ENCODE measurements around the gene RGS7.
"Not testable (repeated sequence)": the region's sequence is repeated elsewhere in the genome, so short reads cannot be mapped to it uniquely, and the experiment has no call there.

Gene RGS7

DNA sequence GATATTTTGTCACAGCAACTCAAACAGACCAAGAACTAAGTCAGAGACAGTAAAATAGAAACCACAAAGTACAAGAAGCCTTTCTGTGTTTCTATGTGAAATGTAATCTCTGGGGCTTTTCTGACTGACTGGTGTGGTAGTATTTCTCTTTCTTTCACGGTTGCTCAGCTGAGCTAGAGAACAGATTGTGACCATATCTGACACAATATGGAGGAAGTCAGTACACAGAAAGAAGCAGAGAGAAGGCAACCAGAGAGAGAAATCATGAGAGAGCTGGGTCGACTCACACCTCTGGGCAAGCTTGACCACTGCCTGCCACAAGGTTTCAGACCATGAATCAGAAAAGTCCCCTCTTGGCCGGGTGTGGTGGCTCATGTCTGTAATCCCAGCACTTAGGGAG is 536.2 kb downstream of the RGS7 start:
- no peak for DNase-seq

DNA sequence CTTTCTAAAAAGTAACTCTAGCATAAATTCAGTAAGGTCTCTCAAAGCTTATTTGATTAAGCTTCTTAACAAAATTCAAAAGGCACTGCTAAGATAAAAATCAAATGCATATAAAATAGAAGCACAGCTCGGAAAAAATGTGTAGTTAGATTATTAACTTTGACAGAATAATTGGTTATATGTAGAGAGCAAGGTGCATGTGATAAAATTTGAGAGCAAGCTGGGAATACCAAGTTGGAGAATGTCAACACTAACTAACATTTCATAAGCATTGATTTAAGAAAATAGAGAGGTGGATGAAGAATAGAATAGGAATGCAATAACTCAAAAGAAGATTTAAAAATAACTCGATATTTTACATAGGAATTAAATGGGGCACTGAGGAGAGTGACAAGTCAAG is 540.5 kb downstream of the RGS7 start:
- no peak for DNase-seq

DNA sequence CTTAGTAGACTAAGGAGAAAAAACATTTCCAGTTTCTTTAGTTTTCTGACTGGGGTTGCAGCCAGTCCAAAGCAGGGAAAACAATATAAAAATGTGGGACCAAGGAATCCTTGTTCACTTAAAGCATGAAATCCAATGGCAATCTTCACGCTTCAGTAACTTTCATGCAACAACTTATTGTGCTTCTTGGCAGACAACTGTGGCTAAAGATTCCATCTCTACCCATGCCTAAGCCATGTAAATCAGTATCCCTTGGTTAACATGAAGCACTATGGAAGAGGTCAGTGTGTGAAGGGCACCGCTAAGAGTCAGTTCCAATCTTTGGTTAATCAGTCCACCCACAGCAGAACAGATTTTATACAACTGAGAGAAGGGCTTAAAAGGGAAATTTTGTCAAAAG is 543.3 kb downstream of the RGS7 start:
- DNase-seq: no peak

DNA sequence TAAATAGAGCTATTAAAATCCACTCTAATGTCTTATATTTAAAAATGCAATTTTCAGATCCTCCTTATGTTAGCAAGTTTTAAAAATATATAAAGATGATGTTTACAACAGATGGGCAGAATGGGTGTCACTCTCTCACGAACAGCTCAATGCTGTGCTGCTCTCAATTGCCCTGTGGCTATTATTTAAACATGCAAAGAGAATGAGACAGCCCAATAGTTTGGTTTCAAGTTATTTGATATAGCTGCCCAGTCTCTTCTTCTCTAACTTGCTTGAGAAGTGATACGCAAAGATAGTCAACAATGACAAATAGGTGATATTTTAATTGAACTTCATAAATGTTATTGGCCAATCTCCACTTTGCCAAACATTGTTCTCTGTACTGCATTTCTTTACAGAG is 545.7 kb downstream of the RGS7 start:
- no peak for DNase-seq

DNA sequence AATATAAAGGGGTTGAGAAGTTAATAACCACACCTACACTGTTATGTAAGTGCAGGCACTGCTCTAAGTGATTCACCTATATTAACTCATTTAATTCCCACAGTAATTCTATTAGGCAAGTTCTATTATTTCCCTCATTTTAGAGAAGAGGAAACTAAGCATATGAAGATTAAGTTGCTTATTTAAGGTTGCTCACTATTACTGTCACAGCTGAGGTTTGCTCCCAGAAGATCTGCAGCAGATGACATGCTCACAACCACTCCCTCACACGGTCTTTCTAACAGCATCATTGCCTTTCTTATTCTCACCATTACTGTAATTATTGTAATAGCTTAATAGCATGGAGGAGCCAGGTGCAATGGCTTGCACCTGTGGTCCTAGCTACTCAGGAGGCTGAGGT is 548.6 kb downstream of the RGS7 start:
- no peak for DNase-seq

DNA sequence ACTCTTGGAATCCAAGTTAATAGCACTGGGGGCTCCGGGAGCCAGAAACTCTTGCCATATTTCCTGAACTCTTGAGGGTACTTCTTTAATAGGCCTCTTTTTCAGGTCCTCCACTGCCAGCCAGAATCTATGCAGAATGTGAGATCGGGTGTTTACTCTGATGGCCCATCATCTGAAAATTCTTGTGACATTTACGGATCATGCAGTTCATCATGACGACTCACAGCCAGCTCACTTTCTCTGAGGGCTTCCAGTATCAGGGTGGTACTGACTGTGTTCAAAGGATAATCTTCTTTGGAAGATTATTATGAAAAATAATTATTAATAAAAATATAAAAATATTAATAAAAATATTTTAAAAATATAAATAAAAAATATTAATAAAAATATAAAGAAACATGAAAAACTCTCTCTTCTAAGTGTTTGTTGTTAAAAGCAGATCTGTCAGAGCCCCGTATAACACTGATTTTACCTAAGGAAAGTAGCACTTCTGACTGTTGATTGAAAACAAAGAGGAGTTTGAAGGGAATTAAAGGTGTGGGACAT is 550.7 kb downstream of the RGS7 start:
- no peak for DNase-seq

DNA sequence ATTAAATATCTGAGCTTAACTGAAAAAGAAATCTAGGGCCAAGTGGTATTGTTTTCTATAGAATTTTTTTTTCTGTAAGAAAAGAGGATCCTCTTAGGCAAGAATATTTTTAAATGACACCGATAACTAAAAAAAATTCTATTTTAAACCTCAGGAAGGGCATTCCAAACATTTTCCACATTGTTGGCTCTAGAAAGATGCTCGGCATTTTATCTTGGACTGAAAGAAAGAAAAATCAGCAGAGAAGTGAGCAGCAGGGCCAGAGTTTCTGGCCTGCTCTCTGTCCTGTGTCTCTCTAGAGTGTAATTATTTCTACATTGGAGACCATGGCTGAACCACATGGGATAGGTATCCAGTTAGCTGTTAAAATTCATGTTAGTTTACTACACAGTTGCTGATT is 552.5 kb downstream of the RGS7 start:
- no peak for DNase-seq

DNA sequence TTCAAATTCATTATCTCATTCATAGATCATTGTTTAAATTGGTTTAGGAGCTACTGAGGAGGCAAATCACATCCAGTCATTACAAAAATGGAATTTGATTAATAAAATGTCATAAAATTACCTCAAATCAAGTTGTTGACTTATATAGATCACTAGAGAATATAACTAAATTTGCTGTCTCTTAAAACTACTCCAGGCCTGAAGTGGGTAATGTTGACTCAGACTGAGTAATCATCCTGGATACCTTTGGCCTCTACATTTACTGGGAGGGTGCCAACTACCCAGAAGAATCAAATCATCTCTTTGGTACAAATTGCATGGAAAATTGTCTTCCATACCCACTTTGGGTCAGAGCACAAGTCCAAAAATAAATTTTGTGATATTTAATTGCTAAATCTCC is 553.9 kb downstream of the RGS7 start:
- no peak for DNase-seq

DNA sequence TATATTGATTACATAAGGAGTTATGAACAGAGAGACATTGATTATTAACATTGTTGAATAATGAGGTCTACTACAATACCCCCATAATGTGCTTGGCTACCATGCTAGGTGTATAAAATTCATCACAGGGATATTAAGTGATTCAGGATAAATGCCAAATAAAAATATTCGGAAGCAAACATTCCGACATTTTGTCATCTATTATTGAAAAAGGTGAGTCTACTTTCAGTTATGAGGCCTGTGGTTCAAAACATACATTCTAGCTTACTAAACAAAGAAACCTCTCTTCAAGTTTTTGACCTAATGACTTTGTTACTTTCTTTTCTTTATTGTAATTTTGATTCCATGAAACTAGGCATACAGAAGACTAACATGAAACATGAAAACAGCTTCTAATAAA is 554.7 kb downstream of the RGS7 start:
- no peak for DNase-seq

DNA sequence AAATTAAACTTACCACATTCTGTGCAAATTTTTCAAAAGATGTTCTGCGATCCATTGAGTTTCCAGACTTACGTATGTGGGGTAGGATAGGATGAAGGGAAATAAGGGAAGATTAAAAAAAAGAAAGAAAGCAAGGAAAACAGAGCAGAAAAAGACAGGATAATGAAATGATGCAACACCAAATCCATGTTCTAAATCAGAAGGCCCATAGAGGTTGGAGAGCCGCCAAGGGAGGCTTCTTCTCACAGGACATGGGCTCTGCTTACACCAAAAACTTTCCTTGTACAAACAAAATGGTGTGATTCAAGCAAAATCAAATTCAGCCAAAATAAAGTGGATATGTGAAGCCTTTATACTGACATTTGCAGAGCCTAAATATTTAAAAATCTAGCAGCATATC is 555.6 kb downstream of the RGS7 start:
- no peak for DNase-seq

DNA sequence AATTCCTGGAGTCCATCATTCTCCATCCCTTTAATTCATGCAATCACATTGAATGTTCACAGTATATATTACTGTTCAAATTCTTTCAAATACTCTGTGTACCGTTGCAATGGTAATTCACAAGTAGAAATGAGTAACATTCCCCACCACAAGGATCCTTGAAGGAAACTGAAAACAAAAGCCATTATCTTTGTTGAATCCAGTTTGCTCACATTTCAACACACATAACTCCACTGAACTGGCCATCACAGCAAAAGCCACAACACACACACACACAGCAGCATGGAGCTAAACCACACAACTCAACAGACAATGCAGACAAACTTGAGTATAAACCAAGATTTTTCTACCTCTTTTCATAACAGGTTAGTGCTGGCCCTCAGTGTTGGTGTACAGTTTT is 556.7 kb downstream of the RGS7 start:
- no peak for DNase-seq

DNA sequence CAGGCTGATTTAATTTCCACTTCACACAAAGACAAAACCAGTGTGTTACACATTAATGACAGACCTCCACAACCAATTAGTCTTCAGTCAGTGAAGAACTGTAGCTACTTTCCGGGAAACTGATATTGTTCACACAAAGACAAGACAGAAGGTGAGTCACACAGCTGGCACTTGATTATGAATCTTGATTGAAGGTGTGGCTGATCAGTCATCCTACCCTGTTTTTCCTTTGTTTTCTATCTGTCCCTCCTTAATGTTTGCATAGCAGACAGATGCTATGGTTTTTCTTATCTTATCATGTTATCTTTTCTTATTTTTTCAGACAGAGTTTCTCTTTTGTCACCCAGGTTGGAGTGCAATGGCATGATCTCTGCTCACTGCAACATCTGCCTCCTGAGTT is 560.0 kb downstream of the RGS7 start:
- no peak for DNase-seq

DNA sequence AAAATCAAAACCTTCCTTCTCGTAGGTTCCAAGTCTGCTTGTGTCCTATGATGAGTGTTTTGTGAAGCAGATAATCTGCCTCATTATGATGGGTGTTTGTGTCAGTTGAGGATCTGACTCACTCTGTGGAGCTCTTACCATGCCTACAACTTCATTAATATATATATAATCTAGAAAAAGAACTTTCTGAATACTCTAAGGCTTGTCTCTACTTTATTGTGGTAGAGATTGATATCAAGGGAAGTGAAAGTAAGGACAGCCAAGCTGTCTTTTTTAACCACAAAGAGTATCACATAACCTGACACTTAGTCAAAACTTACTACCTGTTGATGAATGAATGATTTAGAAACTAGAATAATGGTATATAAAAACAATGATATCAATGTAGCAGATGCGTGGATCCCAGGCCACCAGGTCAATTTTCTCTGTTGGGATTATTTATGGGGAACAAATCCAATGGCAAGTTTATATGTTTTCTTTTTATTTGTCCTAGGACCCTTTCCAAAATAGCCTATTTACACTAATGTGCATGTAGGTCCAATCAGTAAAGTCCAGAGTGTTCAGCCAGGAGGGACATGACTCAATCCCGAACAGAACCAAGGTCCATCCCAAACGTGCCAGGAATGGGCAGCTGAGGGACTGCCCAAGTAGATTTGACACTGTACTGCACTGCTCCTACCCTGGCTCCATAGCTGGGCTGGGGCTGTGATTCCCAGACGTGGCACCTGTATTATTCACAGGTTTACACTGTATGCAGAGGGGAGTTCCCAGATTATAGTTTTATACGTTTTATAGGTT is 562.8 kb downstream of the RGS7 start:
- DNase-seq: no peak

DNA sequence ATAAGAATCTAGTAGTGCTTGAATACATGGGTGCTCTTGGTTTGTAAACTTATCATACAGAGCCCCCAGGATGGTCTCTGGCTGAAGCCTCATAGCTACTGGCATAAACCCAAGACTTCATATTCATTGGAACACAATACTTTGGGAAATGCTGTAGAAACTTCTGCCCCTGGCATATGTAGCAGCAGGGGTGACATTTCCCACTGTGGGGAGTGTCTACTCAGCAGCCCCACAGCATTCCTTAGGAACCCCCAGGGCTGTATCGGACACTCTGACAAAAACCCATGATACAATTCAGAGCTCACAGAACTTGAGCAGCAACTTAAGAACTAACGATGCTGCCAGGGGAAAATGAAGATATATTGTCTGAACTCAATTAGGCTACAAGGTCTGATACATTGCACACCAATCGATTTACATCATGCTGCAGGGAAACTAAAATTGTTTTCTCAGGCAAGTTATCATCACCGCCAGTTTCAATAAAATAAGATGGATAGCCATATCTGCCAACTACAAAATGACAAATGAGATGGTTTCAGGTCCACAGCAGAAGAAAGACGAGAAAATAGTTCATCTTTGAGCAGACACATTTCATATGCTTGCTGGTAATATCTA is 564.0 kb downstream of the RGS7 start:
- no peak for DNase-seq

DNA sequence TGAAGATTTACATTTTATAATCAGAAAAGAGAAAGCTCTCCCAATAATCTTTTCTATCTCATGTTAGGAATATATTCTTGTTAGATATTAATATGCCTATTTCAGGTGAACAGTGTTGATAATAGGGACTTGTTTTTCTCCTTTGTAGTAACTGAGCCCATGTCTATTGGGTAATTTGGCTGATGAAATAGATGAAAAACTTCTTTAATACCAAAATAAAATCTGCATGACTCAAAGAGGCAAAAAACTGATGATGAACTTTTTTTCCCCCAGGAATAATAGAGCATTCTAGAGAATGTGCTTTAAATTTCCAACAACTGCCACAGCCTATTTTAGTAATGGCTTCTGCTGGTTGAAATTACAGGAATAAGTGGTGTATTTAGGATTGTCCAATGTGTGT is 566.1 kb downstream of the RGS7 start:
- no peak for DNase-seq

DNA sequence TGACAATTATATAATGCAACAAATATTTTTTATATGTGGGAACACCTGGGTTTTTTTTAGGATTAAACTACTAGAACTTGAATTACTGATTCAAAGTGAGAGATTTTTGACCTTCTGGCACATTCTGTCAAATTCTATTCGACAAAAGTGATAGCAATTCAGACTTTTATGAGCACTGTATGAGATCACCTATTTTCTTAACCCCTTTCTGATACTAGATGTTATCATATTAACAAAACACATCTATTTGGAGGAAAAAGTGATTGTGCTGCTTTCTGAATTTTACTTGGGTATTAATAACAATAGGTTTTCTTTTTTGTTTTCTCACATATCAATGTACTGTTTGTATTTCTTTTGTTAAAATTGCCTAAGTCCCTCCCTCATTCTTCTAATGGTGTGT is 570.1 kb downstream of the RGS7 start:
- DNase-seq: no peak

DNA sequence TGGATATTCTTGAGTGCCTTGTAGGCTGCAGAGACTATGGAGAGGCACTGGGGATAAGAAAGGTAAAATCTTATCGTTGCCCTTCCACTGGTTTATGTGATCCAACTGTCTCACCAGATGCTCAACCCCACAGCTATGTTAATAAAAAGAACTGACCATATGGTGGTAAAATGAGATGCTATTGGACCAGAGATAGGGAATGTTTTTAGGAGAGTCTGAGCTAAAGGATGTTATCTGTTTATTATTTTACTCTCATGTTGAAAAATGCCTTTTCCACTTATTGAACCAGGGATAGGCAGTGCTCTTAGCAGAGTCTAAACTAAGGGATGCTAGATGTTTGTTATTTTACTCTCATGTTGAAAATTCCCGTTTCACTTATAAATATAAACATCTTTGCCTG is 572.2 kb downstream of the RGS7 start:
- no peak for DNase-seq

DNA sequence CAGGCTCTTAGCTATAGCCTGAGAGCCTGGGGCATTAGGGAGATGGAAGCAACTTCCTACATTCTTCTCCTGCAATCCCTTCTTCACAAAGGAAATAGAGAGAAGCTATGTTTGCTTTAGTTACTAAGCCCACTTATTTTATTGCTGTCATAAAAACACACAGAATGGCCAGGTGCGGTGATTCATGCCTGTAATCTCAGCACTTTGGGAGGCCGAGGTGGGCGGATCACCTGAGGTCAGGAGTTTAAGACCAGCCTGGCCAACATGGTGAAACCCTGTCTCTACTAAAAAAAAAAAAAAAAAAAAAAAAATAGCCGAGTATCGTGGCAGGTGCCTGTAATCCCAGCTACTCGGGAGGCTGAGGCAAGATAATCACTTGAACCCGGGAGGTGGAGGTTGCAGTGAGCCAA is 573.3 kb downstream of the RGS7 start:
- DNase-seq: not testable (repeated sequence)

DNA sequence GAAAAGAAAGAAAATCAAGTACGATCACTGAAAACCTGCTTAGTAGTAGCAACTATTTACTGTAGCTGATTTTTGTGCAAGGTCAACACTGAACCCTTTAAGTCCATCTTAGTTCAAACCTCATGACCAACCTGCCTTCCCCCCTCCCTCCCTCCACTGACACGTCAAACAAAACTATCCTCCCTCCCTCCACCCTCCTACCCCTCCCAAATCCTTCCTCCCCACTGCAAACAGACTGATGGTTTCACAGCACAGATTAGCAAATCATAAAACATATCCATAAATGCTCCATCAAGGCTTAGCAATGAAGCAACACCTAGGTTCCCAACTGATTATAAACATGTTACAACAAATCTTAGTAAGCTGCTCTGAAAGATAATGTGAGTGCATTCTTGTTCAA is 580.8 kb downstream of the RGS7 start:
- no peak for DNase-seq

DNA sequence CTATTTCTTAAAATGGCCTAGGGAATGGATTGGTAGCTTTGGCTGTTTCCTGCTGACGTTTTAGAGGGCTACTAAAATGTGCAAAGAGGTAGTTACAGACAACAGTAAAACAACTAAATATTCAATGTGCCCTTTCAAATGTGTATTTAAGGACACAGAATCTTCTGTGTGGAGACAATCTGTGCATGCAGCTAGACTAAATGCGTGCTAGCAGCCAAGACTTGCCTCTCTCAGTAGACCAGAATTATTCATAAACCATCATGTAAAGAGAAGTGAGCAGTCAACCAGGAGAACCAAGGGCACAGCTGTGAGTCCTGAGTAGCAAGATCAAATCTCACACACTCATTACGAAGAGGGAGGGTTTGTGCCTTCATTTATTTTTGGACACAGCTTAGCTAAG is 584.9 kb downstream of the RGS7 start:
- no peak for DNase-seq

DNA sequence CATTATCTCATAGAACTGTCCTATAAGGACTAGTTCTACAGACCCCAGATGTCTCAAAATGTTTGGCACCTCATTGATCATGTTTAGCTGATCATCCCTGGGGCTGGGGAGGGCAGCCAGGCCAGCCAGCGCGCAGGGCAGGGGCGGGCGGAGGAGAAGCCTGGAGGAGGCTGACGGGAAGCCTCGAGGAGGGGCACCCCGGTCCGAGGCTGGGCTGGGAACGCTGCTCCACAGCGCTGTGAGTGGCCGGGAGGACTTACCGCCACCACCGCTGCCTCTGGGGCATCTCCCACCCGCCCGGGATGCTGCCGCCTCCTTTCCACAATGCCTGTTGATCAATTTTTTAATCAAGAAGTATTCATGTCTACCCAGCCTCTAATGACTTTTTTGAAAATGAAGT is 585.6 kb downstream of the RGS7 start:
- DNase-seq: no peak

DNA sequence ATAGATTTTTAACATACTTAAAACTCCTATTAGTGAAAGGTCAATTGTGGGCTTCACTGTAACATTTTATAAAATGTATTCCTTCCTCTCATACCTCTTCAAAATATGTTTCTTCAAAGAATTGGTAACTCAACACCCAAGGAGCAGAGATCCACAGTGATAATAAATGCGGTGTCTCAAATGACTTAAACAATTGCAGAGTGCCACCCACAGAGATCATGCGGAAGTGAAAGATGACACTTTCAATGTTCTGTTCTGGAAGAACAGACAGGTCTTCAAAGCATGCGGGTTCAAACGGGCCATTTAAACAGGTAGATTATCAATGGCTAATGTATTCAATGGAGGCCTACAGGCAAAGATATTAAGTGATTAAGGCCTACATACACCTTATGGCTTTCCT is 588.0 kb downstream of the RGS7 start:
- DNase-seq: no peak

DNA sequence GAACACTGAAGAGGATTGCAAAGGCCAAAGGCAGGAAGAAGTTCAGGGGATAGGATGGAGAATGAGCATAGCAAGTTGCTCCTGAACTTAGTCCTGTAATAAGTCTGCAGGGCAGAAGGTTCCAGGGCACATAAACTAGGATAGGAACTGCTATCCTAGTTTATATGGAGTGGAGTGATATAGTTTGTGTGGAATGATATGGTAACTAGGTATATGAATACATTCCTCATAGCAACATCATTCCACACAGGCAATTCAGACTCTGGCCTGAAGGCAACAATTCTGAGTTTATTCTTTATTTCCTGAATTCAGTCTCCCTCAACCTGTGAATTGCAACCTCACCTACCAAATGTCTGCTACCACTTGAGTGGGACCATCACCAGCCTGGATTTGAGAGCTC is 590.2 kb downstream of the RGS7 start:
- DNase-seq: no peak

DNA sequence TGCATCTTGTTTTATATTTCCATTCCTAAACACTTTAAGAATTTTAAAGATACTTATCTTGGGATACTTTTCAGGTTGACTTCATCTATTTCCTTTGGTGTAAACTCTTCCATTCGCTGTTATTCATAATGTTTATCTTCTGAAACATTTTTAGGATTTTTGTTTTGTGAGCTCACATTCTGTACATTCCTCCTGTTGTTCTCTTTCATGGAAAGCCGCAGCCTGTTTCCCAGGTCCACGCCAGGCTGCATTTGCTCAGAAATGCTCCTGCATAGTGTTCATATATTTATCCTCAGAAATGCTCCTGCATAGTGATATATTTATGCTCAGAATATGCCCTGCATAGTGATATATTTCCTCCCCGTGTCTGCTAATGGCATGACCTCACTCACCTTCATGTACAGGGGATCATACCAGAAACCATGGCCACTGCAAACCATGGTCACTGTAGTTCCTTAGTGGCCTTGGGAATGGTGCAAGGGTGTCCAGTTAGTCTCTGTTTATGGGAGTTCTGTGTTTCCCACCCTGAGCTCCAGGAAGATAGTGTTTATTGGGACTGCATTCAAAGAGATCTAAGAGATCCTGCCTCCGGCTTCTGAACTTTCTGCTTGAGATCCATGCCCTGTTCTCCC is 591.2 kb downstream of the RGS7 start:
- DNase-seq: no peak
